IMR-90 (cell line): ENCODE data around the gene TTC9.

ENCODE experiments used
- BHLHE40 ChIP-seq: fragments of 150-350 bp; IDR thresholded peaks from 2 replicates; pipeline ENCODE4 v1.6.1; 2016; ENCODE audit warnings: mild to moderate bottlenecking, low read depth, low read length
- CEBPB ChIP-seq: IDR thresholded peaks from 2 replicates; pipeline ENCODE4 v1.6.1; 2012; ENCODE audit warnings: low read depth, low read length, improper control_type of control experiment
- MAFK ChIP-seq: IDR thresholded peaks from 2 replicates; pipeline ENCODE4 v1.6.1; 2012; ENCODE audit warnings: low read depth, low read length, improper control_type of control experiment
- MAZ ChIP-seq: IDR thresholded peaks from 2 replicates; pipeline ENCODE4 v1.6.1; 2012; ENCODE audit warnings: low read depth, mild to moderate bottlenecking, low read length, improper control_type of control experiment, moderate library complexity, borderline replicate concordance
- POLR2A ChIP-seq: IDR thresholded peaks from 2 replicates; pipeline ENCODE4 v1.6.1; 2012; ENCODE audit warnings: mild to moderate bottlenecking, low read depth, low read length
- RAD21 ChIP-seq: IDR thresholded peaks from 2 replicates; pipeline ENCODE4 v1.6.1; 2012; ENCODE audit warnings: low read length, improper control_type of control experiment
- SMC3 ChIP-seq: fragments of 150-350 bp; IDR thresholded peaks from 2 replicates; pipeline ENCODE4 v1.6.1; 2016; ENCODE audit warnings: low read depth, mild to moderate bottlenecking, antibody characterized with exemption, low read length, moderate library complexity
- USF2 ChIP-seq: fragments of 150-350 bp; IDR thresholded peaks from 2 replicates; pipeline ENCODE4 v1.6.1; 2017; ENCODE audit warnings: mild to moderate bottlenecking, antibody characterized with exemption, low read length, low read depth
- TF ChIP-seq, protein P1 (sequence below): conservative IDR thresholded peaks from 2 replicates; pipeline ENCODE4 v1.5.1; 2012; ENCODE audit warnings: mild to moderate bottlenecking, low read depth, low read length, improper control_type of control experiment

DNA sequence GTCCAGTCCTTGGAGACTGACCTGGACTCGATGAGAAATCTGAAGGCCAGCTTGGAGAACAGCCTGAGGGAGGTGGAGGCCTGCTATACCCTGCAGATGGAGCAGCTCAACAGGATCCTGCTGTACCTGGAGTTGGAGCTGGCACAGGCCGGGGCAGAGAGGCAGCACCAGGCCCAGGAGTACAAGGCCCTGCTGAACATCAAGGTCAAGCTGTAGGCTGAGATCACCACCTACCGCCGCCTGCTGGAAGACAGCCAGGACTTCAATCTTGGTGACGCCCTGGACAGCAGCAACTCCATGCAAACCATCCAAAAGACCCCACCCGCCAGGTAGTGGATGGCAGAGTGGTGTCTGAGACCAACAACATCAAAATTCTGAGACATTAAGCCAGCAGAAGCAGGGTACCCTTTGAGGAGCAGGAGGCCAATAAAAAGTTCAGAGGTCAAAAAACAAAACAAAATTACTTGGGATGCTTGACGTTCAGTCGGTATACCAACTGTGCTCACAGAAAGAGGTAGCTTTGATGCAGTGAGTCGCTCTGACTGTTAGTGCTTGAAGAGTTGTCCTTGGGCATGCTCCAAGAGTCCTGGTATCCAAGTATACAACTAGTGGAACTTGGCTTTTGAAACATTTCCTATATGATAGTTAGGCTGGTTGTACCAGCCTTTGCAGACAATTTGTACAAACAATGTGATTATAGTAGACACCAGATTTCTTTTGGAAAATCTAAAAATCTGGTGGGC lies 46.1 kb upstream of the TTC9 start:
- TF ChIP-seq POLR2A (no peak), MAFK (no peak), MAZ (no peak), BHLHE40 (no peak), USF2 (no peak), SMC3 (no peak), RAD21 (no peak), CEBPB (no peak)
- TF ChIP-seq, protein P1, sequence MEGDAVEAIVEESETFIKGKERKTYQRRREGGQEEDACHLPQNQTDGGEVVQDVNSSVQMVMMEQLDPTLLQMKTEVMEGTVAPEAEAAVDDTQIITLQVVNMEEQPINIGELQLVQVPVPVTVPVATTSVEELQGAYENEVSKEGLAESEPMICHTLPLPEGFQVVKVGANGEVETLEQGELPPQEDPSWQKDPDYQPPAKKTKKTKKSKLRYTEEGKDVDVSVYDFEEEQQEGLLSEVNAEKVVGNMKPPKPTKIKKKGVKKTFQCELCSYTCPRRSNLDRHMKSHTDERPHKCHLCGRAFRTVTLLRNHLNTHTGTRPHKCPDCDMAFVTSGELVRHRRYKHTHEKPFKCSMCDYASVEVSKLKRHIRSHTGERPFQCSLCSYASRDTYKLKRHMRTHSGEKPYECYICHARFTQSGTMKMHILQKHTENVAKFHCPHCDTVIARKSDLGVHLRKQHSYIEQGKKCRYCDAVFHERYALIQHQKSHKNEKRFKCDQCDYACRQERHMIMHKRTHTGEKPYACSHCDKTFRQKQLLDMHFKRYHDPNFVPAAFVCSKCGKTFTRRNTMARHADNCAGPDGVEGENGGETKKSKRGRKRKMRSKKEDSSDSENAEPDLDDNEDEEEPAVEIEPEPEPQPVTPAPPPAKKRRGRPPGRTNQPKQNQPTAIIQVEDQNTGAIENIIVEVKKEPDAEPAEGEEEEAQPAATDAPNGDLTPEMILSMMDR, result no peak
